Activated CD4-positive, alpha-beta T cell treated with anti-CD3 and anti-CD28 coated beads, Interleukin-2, amount 10 ng/mL, durations not matched to agents 7 days and 5 days (primary cell): ENCODE data around the gene FUT3. TPM values are rescaled to one million over a fixed set of nuclear protein-coding genes. Genes with fewer than 3 reads are reported as not detected.
"Not testable (repeated sequence)": the region's sequence is repeated elsewhere in the genome, so short reads cannot be mapped to it uniquely, and the experiment has no call there.

Experiments used
- CTCF ChIA-PET: fragments of 350-600 bp; sonication (Branson Sonifier 250); formaldehyde crosslinking; loops from one replicate; lab custom pipeline; 2021; ENCODE audit warnings: antibody characterized with exemption; lab: Charles Lee
- POLR2A ChIA-PET: fragments of 350-600 bp; sonication (Branson Sonifier 250); formaldehyde crosslinking; loops from one replicate; lab custom pipeline; 2021; ENCODE audit warnings: antibody characterized with exemption; lab: Charles Lee
- DNase-seq: peaks from one replicate; pipeline ENCODE4 v3.0.0-alpha.2; 2020
- H3K27ac Mint-ChIP-seq: one replicate; pipeline ENCODE4 v1.8.0; 2021; ENCODE audit warnings: mild to moderate bottlenecking, moderate library complexity, mixed read lengths
- H3K27me3 Mint-ChIP-seq: one replicate; pipeline ENCODE4 v1.8.0; 2021; ENCODE audit warnings: mixed read lengths
- H3K36me3 Mint-ChIP-seq: one replicate; pipeline ENCODE4 v1.8.0; 2021; ENCODE audit warnings: low read depth, mixed read lengths
- H3K4me1 Mint-ChIP-seq: one replicate; pipeline ENCODE4 v1.8.0; 2021; ENCODE audit warnings: mixed read lengths
- H3K4me3 Mint-ChIP-seq: one replicate; pipeline ENCODE4 v1.8.0; 2021; ENCODE audit warnings: mild to moderate bottlenecking, moderate library complexity, mixed read lengths
- H3K9me3 Mint-ChIP-seq: one replicate; pipeline ENCODE4 v1.8.0; 2021; ENCODE audit warnings: mixed read lengths
- total RNA-seq, 2 experiments: library from RNA; stranded (reverse); gene quantifications; one replicate each; pipeline ENCODE4 v1.2.3, GENCODE V29; 2021

FUT3 gene
- total RNA-seq, 2 experiments from 2014 or later = not detected

GRCh38 chr19:5854121-5854520 lies 2.9 kb upstream of the FUT3 start:
- H3K9me3 Mint-ChIP-seq, DNase-seq, H3K36me3 Mint-ChIP-seq, H3K27me3 Mint-ChIP-seq, H3K27ac Mint-ChIP-seq, H3K4me1 Mint-ChIP-seq, POLR2A ChIA-PET, H3K4me3 Mint-ChIP-seq: not testable (repeated sequence)
- CTCF ChIA-PET = interaction anchor here (0.6 kb wide), 1 partner anchor 338 kb away, joined by 3 read pairs; no protein-coding TSS in a partner anchor

DNA sequence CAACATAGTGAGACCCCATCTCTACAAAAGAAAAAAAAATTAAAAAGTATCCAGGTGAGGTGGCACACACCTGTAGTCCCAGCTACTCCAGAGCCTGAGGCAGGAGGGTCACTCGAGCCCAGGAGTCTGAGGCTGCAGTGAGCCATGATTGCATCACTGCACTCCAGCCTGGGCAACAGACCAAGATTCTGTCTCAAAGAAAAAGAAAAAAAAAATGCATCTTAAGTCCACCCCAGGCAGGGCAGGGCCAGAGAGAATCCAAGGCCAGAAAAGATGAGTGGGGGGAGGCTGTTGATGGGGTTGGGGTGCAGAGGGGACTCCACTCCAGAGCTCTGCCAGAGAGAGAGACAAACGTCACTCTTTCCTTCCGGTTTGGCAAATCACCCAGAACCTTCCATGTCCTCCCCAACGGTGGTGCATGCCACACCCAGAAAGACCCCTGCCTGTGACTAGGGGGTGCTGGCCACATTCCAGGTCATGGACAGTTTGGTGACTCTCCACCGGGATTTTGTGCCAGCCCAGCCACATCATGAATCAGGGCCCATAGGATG lies 431 bp downstream of the FUT3 start:
- CTCF ChIA-PET = no interaction called here
- Mint-ChIP-seq H3K27me3 (no peaks in the 10 kb centered on the region), H3K4me1 (peaks cover 2% of the 10 kb centered on the region), H3K4me3 (no peak overlapping the region), H3K9me3 (no peaks in the 10 kb centered on the region), H3K36me3 (no peaks in the 10 kb centered on the region), H3K27ac (no peak overlapping the region)
- DNase-seq = no peak
- POLR2A ChIA-PET = no interaction called here

GRCh38 chr19:5850189-5850588 lies 1.1 kb downstream of the FUT3 start:
- Mint-ChIP-seq H3K27me3 (no peaks in the 10 kb centered on the region), H3K27ac (no peak overlapping the region), H3K9me3 (no peaks in the 10 kb centered on the region), H3K36me3 (no peaks in the 10 kb centered on the region), H3K4me1 (peaks cover 2% of the 10 kb centered on the region), H3K4me3 (no peak overlapping the region)
- no peak for DNase-seq
- ChIA-PET CTCF (no interaction called here), POLR2A (no interaction called here)

DNA sequence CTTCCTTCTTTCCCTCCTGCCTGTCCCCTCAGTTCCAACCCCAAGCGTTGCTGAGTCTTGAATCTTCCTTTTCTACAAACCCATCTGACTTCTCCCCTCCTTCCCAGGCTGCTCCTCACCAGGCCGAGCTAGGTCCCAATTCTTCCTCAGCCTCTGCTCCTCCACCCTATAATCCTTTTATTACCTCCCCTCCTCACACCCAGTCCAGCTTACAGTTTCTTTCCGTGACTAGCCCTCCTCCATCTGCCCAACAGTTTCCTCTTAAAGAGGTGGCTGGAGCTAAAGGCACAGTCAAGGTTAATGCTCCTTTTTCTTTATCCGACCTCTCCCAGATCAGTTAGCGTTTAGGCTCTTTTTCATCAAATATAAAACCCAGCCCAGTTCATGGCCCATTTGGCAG lies 2.6 kb downstream of the FUT3 start:
- H3K4me3 Mint-ChIP-seq, CTCF ChIA-PET, H3K9me3 Mint-ChIP-seq, H3K36me3 Mint-ChIP-seq, DNase-seq, POLR2A ChIA-PET, H3K27ac Mint-ChIP-seq, H3K27me3 Mint-ChIP-seq, H3K4me1 Mint-ChIP-seq: not testable (repeated sequence)

GRCh38 chr19:5847846-5848245 lies 3.4 kb downstream of the FUT3 start:
- H3K36me3 Mint-ChIP-seq, POLR2A ChIA-PET, H3K27ac Mint-ChIP-seq, DNase-seq, H3K9me3 Mint-ChIP-seq, H3K27me3 Mint-ChIP-seq, H3K4me3 Mint-ChIP-seq, CTCF ChIA-PET, H3K4me1 Mint-ChIP-seq: not testable (repeated sequence)

- POLR2A ChIA-PET = no interaction called here
- no peak for DNase-seq
- H3K4me3 Mint-ChIP-seq = no peak overlapping the region
- no peaks in the 10 kb centered on the region for H3K27me3 Mint-ChIP-seq
- no peaks in the 10 kb centered on the region for H3K36me3 Mint-ChIP-seq
- no peaks in the 10 kb centered on the region for H3K9me3 Mint-ChIP-seq
- H3K4me1 Mint-ChIP-seq = no peaks in the 10 kb centered on the region
- CTCF ChIA-PET = no interaction called here
- H3K27ac Mint-ChIP-seq = no peak overlapping the region
These were observed 6.5 kb downstream of the FUT3 start for GRCh38 chr19:5844456-5845433.

DNA sequence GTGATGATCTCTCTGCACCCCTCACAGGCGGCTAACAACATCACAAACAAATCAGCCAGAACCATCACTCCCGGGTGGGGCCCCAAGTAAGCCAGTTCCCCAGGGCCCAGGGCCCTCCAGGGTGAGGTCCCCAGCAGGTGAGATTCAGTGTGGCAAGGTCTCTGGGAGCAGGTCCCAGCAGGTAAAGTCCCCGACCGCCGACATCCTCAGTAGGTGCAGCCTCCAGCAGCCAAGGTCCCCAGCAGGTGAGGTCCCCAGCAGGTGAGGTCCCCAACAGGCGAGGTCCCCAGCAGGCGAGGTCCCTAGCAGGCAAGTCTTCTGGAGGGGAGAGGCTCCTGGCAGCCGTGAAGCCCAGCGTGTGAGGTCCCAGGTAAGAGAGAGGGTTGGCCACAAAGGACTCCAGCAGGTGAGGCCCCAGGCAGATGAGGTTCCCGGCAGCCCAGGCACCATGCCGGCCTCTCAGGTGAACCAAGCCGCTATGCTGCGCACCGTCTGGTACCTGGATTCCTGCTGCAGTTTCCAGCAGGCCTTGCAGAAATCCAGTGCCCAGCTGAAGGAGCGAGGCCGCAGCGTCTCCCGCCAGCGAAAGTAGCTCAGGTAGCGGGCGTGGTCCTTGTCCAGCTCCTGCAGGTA lies 7.8 kb downstream of the FUT3 start:
- CTCF ChIA-PET = no interaction called here
- no peaks in the 10 kb centered on the region for H3K9me3 Mint-ChIP-seq
- peaks cover 6% of the 10 kb centered on the region for H3K4me1 Mint-ChIP-seq

GRCh38 chr19:5841735-5842111 lies 9.5 kb downstream of the FUT3 start:
- POLR2A ChIA-PET, DNase-seq, H3K27ac Mint-ChIP-seq, H3K9me3 Mint-ChIP-seq, H3K36me3 Mint-ChIP-seq, CTCF ChIA-PET, H3K4me3 Mint-ChIP-seq, H3K27me3 Mint-ChIP-seq: not testable (repeated sequence)
- H3K4me1 Mint-ChIP-seq = peaks cover 11% of the 10 kb centered on the region

More for the DNA sequence above, 7.8 kb downstream of the FUT3 start:
- Mint-ChIP-seq H3K4me3 (no peak overlapping the region), H3K27ac (no peak overlapping the region), H3K36me3 (no peaks in the 10 kb centered on the region), H3K27me3 (no peaks in the 10 kb centered on the region)
- POLR2A ChIA-PET = no interaction called here
- no peak for DNase-seq

- Mint-ChIP-seq H3K36me3 (no peaks in the 10 kb centered on the region), H3K27ac (no peak within 1 kb of the TSS), H3K9me3 (no peaks in the 10 kb centered on the region), H3K27me3 (peaks cover 2% of the 10 kb centered on the region), H3K4me3 (no peak within 1 kb of the TSS), H3K4me1 (peaks cover 11% of the 10 kb centered on the region)
- CTCF ChIA-PET = interaction anchor here (2.2 kb wide), 1 partner anchor 35 kb away, joined by 9 read pairs; no protein-coding TSS in a partner anchor
- POLR2A ChIA-PET = no interaction called here
- no peak for DNase-seq
These were observed 11.9 kb downstream of the FUT3 start, which contains the start of gene FUT6 for GRCh38 chr19:5839065-5840017. Gene FUT6, minus strand, starts transcription at chr19:5839702. Its CDS starts 7,135 bp downstream, at chr19:5832567.

- Mint-ChIP-seq H3K9me3 (no peaks in the 10 kb centered on the region), H3K27me3 (peaks cover 2% of the 10 kb centered on the region), H3K4me3 (no peak overlapping the region), H3K27ac (no peak overlapping the region), H3K4me1 (peaks cover 11% of the 10 kb centered on the region), H3K36me3 (no peaks in the 10 kb centered on the region)
- ChIA-PET CTCF (no interaction called here), POLR2A (no interaction called here)
- no peak for DNase-seq
These were observed 12.7 kb downstream of the FUT3 start for GRCh38 chr19:5838353-5839064.

GRCh38 chr19:5837761-5838352 lies 13.4 kb downstream of the FUT3 start:
- no peak overlapping the region for H3K27ac Mint-ChIP-seq
- H3K27me3 Mint-ChIP-seq = peaks cover 2% of the 10 kb centered on the region
- CTCF ChIA-PET = no interaction called here
- no peak overlapping the region for H3K4me3 Mint-ChIP-seq
- no peaks in the 10 kb centered on the region for H3K36me3 Mint-ChIP-seq
- no peaks in the 10 kb centered on the region for H3K9me3 Mint-ChIP-seq
- DNase-seq = no peak
- POLR2A ChIA-PET = no interaction called here
- peaks cover 11% of the 10 kb centered on the region for H3K4me1 Mint-ChIP-seq
